Cardiac muscle cell (in vitro differentiated cells and primary cell): ENCODE data around the gene VWA5B2. TPM values are rescaled to one million over a fixed set of nuclear protein-coding genes. Genes with fewer than 3 reads are reported as not detected.

ENCODE experiments used
- DNase-seq, 2 donors: peaks; one replicate each; pipeline versions ENCODE4 v3.0.0 to v3.0.0-alpha.2; 2010 to 2017; ENCODE audit warnings: low read depth in 1 of 2, low spot score in 1 of 2
- H3K27ac ChIP-seq: fragments of 200-600 bp; sonication (generic); 2 replicates; pipeline ENCODE4 v1.5.1; 2016
- H3K27me3 ChIP-seq: fragments of 200-600 bp; sonication (generic); 2 replicates; pipeline ENCODE4 v1.6.0; 2016; ENCODE audit warnings: control low read depth
- H3K36me3 ChIP-seq: fragments of 200-600 bp; sonication (generic); 2 replicates; pipeline ENCODE4 v1.5.1; 2016; ENCODE audit warnings: control low read depth
- H3K4me1 ChIP-seq: fragments of 200-600 bp; sonication (generic); 2 replicates; pipeline ENCODE4 v1.8.1; 2017; ENCODE audit warnings: low read depth, mild to moderate bottlenecking, mixed run types
- H3K4me3 ChIP-seq: fragments of 200-600 bp; sonication (generic); 2 replicates; pipeline ENCODE4 v1.5.1; 2016; ENCODE audit warnings: mild to moderate bottlenecking
- H3K9me3 ChIP-seq: fragments of 200-600 bp; sonication (generic); 2 replicates; pipeline ENCODE4 v1.5.1; 2017; ENCODE audit warnings: low read depth, mild to moderate bottlenecking, control low read depth
- CTCF ChIP-seq: IDR thresholded peaks from 2 replicates; pipeline ENCODE4 v1.5.1; 2012; ENCODE audit warnings: low read depth, mild to moderate bottlenecking, low read length
- polyA plus RNA-seq: library from polyadenylated mRNA; unstranded; fragments of >200 nt; fragmentation: Nextera tagmentation; extraction: Ambion mirVana; gene quantifications from 2 replicates; pipeline ENCODE4 v1.2.1, GENCODE V29; 2016
- total RNA-seq: library from RNA; depleted of rRNA; stranded (reverse); fragments of >200 nt; gene quantifications from 2 replicates; pipeline ENCODE4 v1.2.3, GENCODE V29; 2016

Gene VWA5B2
- total and polyA plus RNA-seq, 2 experiments from 2014 or later: not detected

- TF ChIP-seq CTCF: no peak
- H3K9me3 ChIP-seq: no peaks in the 10 kb centered on the region
- no peak overlapping the region for H3K27ac ChIP-seq
- DNase-seq: no peak
- no peak overlapping the region for H3K4me3 ChIP-seq
- H3K27me3 ChIP-seq: peaks cover 46% of the 10 kb centered on the region
- H3K36me3 ChIP-seq: peaks cover 5% of the 10 kb centered on the region
- no peaks in the 10 kb centered on the region for H3K4me1 ChIP-seq
Measured at GRCh38 chr3:184239221-184239620, 9.8 kb downstream of the VWA5B2 start.

- H3K4me1 ChIP-seq: no peaks in the 10 kb centered on the region
- TF ChIP-seq CTCF: no peak
- H3K4me3 ChIP-seq: no peak overlapping the region
- H3K27ac ChIP-seq: no peak overlapping the region
- DNase-seq: no peak
- H3K27me3 ChIP-seq: peaks cover 41% of the 10 kb centered on the region
- H3K9me3 ChIP-seq: no peaks in the 10 kb centered on the region
- peaks cover 6% of the 10 kb centered on the region for H3K36me3 ChIP-seq
Measured at GRCh38 chr3:184239708-184240107, 10.3 kb downstream of the VWA5B2 start.

- Histone ChIP-seq H3K4me1 (no peaks in the 10 kb centered on the region), H3K9me3 (no peaks in the 10 kb centered on the region), H3K27ac (no peak overlapping the region), H3K36me3 (peaks cover 11% of the 10 kb centered on the region), H3K27me3 (peaks cover 36% of the 10 kb centered on the region), H3K4me3 (no peak overlapping the region)
- DNase-seq: peak; percentile 47 to 71
- TF ChIP-seq CTCF: no peak
Measured at GRCh38 chr3:184240384-184241140, 11.2 kb downstream of the VWA5B2 start.

- TF ChIP-seq CTCF: no peak
- Histone ChIP-seq H3K4me3 (no peak overlapping the region), H3K27me3 (peaks cover 36% of the 10 kb centered on the region), H3K4me1 (no peaks in the 10 kb centered on the region), H3K36me3 (peaks cover 11% of the 10 kb centered on the region), H3K27ac (no peak overlapping the region), H3K9me3 (no peaks in the 10 kb centered on the region)
- no peak for DNase-seq
Measured at GRCh38 chr3:184241141-184241446, 11.7 kb downstream of the VWA5B2 start.

GRCh38 chr3:184241447-184242296, 12.3 kb downstream of the VWA5B2 start:
- no peaks in the 10 kb centered on the region for H3K4me1 ChIP-seq
- H3K9me3 ChIP-seq: no peaks in the 10 kb centered on the region
- peaks cover 36% of the 10 kb centered on the region for H3K27me3 ChIP-seq
- peak; percentile 58 for TF ChIP-seq CTCF
- peaks cover 11% of the 10 kb centered on the region for H3K36me3 ChIP-seq
- H3K27ac ChIP-seq: no peak overlapping the region
- peak; percentile 45 to 63 for DNase-seq
- H3K4me3 ChIP-seq: no peak overlapping the region
